T-helper 22 cell (primary cell): ENCODE data around the gene TLE4.
A peak's percentile ranks its signal among the peaks of the same experiment; 100 is the strongest.
"Not testable (repeated sequence)": the region's sequence is repeated elsewhere in the genome, so short reads cannot be mapped to it uniquely, and the experiment has no call there.

Experiments
- DNase-seq: peaks from one replicate; pipeline ENCODE4 v3.0.0-alpha.2; 2020; ENCODE audit warnings: low read depth

TLE4 gene

DNA sequence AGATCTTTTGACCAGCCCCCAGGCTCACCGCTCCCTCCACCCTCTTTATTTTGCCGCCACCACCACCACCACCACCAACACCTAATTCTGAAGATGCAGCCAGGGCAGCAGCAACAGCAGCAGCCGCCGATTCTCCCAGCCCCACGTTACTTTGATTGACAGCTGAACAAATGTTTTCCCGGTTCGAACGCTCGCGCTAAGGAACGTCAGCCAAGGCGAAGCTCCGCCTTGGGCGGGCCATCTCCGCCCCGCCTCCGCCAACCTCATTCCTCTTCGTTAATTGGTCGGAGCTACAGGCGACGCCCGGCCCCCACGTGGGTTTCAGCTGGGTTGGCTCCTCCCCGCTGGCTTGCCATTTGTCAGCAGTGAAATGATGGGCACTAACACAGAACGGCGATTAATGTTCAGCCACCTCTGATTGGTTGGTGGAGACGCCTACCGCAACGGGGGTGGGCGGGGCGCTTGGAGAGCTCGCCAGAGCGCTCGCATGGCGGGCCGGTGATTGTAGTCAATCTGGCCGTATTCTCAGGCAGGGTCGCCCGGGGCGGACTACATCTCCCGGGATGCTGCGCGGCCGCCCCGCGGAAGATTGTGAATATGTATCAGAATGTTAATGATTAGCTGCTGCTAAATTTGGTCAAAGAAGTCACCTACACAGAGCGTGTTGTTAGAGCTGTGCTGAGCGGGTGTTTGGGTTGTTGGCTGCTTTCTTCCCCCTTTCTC lies at the start of gene TLE4:
TLE4 (plus strand) TSS at position 657 of the 723 bp plus-strand sequence. CDS start 826 bp downstream, outside the sequence.
- DNase-seq: peak; percentile 100

DNA sequence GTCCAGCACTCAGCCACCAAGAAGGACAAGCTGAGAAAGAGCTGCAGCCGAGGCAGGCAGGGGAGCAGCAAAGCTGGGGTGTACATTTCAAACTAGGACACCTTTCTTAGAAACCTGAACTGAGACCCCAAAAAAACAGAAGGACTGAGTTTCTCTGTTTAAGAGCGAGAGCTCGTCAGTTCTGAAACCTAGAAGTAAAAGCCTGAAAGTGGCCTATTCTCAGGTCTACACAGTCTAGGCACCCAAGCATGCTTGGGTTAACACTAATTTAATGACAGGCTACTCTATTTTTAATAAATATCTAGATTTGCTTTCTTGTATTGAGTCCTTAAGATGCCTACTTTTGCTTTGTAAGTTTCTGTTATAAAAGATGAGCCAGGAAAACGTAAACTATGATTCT lies 49.0 kb upstream of the TLE4 start:
- no peak for DNase-seq

DNA sequence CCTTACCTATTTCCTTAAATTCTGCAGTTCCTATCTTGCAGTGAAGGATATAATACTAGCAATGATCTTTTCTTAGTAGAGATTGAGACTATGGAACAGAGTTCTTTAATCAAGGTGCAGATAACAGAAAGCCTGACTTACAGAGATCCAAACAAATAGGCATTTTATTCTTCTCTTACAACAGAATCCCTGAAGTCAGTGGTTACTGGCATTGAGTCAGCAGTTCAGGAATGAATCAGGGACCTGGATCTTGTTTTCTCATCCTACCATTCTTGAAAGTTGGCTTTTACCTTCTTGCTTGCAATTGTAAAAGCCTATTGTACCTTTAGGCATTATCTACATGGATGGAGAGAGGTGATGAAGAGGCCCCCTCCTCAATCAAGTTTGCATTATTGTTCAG lies 47.5 kb upstream of the TLE4 start:
- DNase-seq: no peak

DNA sequence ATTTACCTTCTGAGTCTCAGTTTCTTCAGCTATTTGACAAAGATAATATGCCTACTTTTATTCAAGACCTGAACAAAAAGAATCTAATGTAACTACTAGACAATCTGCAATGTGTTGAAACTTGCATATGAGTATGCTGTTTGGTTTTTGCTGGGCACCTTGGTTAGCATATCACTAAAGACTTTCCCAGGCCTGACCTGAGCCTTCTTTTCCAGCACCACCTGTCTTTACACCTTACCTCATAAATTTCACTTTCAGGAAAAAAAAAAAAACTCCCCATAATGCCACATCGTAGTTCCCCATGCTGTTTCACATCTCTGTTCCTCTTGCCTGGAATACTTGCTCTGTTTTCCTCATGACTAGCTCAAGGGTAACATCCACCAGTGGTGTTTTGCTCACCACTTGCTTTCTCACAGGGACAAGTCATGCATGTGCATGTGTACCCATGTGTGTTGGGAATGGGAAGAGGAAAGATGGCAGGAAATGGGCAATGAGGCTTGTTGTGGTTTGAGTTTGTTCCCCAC lies 45.6 kb upstream of the TLE4 start:
- no peak for DNase-seq

- DNase-seq: no peak
Measured at GRCh38 chr9:79535534-79535933, 36.2 kb upstream of the TLE4 start.

DNA sequence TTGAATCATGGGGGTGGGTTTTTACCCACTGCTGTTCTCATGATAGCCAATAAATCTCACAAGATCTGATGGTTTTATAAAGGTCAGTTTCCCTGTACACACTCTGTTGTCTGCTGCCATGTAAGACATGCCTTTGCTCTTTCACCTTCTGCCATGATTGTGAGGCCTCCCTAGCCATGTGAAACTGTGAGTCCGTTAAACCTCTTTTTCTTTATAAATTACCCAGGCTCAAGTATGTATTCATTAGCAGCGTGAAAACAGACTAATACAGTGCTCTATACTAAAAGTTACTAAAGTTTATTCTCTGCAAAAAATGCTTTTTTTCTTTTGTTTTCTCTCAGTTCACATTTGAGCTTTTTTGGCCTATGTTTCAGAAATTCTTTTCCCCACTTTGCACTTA lies 33.9 kb upstream of the TLE4 start:
- no peak for DNase-seq

DNA sequence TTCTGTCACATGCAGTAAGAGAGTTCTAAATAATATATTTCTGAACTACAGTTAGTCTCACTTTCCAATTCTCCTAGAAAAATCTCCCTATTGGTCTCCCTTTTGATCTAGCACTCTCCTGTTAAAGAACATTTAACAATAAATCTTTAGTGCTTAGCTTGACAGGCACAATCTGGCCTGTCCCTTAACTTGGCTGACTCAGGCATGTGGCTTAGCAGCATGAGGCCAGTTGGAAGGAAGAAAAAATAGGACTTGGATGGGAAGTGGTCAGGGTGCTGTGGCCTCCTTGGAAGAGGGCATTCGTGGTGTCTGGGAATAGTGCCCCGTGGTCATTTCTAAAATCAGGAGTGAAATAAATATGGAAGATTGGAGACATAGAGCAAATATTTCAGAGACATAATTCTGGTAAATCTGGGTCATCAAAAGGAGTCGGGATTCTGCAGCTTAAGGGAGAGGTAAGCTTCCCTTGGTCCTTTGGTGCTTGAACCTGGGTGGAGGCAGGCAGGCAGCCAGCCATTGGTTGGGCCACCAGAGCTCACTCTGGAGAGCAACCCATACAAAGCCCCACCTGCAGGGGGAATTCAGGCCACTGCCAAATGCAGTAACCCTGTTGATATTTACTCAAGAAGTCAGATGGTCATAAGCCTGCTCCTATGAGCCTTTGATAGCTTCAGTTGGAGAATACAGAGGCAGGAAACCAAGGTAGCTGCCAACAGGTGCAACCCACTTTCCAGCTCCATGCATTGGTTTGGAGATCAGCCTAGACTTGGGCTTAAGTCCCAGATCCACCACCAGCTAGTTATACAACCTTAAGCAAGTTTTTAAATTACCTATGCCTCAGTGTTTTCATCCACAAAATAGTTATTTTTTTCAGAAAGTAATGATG lies 28.8 kb upstream of the TLE4 start:
- no peak for DNase-seq

DNA sequence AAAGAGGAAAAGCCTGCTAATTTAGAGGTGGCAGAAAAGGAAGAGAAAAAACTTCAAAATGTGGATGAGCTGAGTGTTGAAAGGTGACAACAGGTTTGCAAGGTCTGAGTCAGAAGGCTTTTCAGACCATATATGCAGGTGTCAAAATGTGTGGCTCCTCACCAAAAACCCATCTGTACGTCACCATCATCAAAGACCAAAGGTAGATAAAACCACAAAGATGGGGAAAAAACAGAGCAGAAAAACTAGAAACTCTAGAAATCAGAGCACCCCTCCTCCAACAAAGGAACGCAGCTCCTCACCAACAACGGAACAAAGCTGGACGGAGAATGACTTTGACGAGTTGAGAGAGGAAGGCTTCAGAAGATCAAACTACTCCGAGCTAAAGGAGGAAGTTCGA lies 27.4 kb upstream of the TLE4 start:
- DNase-seq: not testable (repeated sequence)

DNA sequence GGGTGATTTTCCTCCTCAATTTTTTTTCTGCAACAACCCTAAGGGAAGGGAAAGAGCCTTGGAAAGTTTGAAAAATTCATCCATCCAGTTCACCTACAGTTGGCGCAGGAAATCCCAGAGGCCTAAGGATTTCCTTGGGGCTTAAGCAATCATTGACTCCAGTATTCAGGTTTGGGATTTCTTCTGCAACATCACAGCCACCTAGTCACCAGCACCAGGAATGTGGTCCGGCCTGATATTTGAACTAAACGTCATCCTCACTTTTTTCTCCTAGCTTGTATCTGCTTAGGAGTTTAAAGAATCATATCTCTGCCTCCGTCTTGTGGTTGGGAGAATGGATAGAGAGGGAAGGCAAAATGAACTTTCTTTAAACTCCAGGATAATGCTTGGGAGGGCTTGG lies 20.2 kb upstream of the TLE4 start:
- DNase-seq: no peak

GRCh38 chr9:79551994-79552393 lies 19.8 kb upstream of the TLE4 start:
- no peak for DNase-seq

DNA sequence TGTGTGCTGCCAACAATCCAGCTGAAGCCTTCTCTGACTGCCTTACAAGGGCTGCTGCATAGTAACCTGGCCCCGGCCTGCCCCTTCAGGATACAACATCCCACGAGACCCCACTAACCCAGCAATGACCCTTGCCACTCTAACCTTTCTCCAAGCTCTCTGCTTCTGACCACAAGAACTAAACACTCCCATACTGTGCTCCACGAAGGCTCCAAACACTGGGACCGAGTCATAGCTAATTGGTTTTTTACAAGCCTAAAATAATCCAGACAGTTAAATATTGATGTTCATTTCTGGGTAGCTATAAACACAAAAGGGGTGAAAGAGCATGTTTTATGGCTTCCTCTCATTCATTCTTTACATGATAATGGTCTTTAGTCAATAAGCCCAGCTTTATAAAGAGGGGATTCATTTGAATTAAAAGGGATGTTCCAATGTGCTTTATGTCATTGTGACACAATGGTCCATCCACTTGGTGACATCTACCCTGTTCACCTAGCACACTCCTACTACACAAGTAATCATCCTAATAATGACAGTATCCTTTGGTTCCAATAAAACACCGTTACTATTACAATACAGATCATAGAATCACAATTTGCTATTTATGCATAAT lies 16.2 kb upstream of the TLE4 start:
- DNase-seq: no peak

DNA sequence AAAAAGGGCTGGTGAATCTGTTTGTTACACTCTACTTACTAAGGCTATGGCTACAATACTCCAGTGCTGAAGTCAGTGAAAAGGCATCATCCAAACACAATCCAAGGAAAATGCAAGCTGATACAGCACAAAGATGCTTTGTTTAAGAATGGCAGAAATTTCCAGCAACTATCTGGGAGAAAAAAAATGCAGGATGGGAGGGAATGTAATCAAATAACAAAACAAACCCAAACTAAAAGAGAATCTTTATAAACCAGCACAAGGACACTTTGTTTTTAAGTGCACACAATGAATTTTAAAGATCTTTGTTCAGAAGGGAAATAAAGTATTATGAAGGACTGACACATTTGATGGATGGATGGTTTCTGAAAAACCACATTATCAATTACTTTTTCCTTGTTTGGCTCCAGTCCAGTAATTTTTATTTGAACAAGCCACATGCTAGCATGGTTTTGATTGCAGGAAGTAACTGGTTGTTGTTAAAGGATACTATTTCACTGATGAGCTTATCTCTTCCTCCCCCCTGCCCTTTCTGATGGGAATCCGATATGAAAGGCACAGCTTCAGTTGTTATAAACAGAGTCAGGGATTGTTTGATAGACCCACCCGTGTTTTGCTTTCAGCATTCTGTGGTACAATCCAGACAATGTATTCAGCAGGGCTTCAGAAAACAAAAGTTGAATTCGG lies 12.1 kb upstream of the TLE4 start:
- DNase-seq: no peak

DNA sequence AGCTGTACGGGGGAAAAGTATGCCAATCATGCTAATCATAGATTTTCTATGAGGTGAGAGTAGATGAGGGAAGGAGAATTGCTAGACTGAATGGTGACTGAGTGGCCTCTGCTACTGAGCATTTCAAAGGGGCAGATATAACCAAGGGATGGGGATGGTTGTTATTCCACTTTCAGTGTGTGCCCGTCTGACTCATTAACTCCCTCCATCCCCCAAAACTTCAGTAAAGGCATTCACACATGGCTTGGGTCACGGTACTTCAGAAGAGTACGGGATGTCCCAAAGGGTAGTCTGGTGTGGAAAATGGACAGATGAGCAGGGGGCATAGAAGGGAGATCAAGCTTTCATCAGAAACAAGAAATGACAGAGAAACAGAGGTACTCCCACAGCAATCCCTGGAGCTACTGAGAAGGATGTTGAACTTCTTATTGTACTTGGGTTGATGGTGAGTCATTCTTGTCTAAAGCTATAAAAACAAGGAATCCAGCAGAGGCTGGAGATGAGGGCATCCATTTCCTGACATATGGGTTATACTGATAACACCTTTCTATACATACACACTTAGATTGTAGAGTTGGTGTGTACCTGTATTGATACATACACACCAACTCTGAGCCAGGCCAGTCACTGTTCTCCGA lies 8.9 kb upstream of the TLE4 start:
- no peak for DNase-seq

DNA sequence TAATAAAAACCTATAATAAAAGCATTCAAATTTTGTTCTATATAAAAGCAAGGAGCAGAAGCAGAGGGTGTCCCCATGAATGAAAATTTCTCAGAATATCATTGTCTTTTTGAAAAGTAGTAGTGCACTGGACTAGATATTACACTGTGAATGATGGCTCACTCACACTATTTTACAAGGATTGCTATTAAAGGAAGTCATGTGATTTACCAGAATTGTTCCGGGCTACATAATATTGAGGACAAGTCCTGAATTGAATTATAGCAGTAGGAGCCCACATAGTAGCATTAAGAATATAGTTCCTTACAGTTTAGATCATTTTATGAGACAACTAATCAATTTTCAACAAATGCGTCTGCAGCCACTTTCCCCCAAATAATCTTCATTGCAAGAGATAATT lies 7.7 kb upstream of the TLE4 start:
- no peak for DNase-seq

DNA sequence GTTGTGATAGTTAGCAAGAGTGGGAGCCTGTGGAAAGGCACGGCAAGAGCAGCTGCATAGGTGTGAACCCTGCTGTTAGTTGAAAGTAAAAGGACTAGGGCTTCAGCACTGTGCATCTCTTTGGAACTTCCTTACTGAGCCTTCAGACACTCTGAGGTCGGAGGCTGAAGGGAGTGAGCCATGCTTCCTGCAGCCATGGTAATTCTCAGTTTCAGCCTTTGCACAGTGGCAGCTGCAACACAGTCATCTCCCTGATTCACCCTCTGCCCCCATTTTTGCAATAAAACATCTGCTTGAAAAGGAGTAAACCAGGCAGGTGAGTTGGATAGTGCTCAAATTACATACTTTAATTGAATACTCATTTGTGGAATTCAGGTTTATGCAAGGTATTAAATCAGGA lies 6.5 kb upstream of the TLE4 start:
- no peak for DNase-seq

DNA sequence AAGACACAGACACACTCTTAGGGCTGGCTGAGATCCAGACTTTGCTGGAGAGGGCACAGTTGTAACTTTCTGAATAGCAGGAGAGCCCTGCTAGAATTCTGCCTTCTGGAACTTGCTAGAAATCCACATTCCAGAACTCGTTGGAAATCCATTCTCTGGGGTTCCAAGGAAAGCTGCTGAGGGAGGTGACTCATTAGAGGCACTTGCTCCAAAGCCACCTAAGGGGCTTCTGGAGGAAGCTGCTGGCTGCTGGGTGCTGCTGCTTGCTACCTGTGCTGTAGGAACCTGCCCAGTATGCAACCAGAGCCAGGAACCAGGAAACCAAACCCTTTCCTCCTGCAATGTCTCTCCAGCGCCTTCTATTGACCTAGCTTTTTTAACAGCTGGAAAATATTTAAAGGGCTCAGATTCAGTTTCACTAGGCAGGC lies 4.1 kb upstream of the TLE4 start:
- no peak for DNase-seq

DNA sequence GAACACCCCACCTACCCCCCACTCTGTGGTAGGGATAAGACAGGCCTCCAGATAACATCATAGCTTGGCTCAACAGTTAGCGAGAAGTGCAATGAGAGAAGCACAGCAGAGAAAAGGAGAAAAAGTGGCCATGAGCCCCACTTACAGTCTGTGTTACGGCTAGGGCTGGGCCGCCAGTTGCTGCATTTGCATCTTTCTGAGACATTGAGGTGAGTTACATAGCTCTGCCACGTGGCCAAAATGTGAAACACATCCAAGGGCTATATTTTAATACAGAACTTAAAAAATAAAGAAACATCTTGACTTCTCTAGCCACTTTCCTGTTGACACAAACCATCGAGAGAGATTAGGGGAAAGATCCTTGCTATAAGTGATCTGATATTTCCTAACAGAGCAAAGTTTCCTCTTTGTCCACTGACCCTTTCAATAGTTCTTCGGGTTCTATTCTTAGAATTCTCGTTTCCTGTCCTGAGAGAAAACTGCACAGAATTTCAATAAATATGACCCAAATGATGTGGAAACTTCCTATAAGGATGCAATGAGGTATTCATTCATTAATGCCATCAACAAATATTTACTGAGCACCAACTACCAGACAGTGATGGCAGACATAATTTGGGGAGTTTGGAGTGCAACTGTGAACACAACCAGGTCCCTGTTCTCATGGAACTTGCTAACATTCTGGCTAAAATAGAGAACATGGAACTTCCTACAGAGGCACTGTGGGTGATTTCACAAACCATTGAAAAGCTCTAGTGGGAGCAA lies 3.2 kb upstream of the TLE4 start:
- DNase-seq: no peak

GRCh38 chr9:79569814-79570447 lies 1.8 kb upstream of the TLE4 start:
- DNase-seq: no peak

- DNase-seq: no peak
Measured at GRCh38 chr9:79570448-79571308, 1.1 kb upstream of the TLE4 start.
